Smooth muscle cell (in vitro differentiated cells): Measurements from ENCODE around the gene ANKRD44. TPM values are rescaled to one million over a fixed set of nuclear protein-coding genes. Genes with fewer than 3 reads are reported as not detected.

Experiments used
- DNase-seq: peaks from one replicate; lab custom pipeline; 2025; ENCODE audit not compliant: unreplicated experiment; lab: John Stamatoyannopoulos, UW
- H2AFZ ChIP-seq: fragments of 200-600 bp; sonication (generic); 2 replicates; pipeline ENCODE4 v1.6.0; 2016; ENCODE audit warnings: antibody characterized with exemption, low read depth, mild to moderate bottlenecking
- H3F3A ChIP-seq: fragments of 200-600 bp; sonication (generic); 2 replicates; pipeline ENCODE4 v1.6.0; 2017; ENCODE audit warnings: antibody characterized with exemption, low read depth
- H3K27ac ChIP-seq: fragments of 200-600 bp; sonication (generic); 2 replicates; pipeline ENCODE4 v1.5.1; 2016; ENCODE audit warnings: low read depth, mild to moderate bottlenecking
- H3K27me3 ChIP-seq: fragments of 200-600 bp; sonication (generic); 2 replicates; pipeline ENCODE4 v1.6.1; 2016; ENCODE audit warnings: low read depth, mild to moderate bottlenecking
- H3K36me3 ChIP-seq: fragments of 200-600 bp; sonication (generic); 2 replicates; pipeline ENCODE4 v1.5.1; 2016; ENCODE audit warnings: low read depth
- H3K4me1 ChIP-seq: fragments of 200-600 bp; sonication (generic); 2 replicates; pipeline ENCODE4 v1.5.1; 2016; ENCODE audit warnings: low read depth
- H3K4me2 ChIP-seq: fragments of 200-600 bp; sonication (generic); 2 replicates; pipeline ENCODE4 v1.6.0; 2016; ENCODE audit warnings: mild to moderate bottlenecking
- H3K4me3 ChIP-seq: fragments of 200-600 bp; sonication (generic); 2 replicates; pipeline ENCODE4 v1.5.1; 2016; ENCODE audit warnings: mild to moderate bottlenecking
- H3K79me2 ChIP-seq: fragments of 200-600 bp; sonication (generic); 2 replicates; pipeline ENCODE4 v1.6.0; 2016; ENCODE audit warnings: low read depth, mild to moderate bottlenecking
- H3K9ac ChIP-seq: fragments of 200-600 bp; sonication (generic); 2 replicates; pipeline ENCODE4 v1.6.0; 2016; ENCODE audit warnings: low read depth
- H3K9me3 ChIP-seq: fragments of 200-600 bp; sonication (generic); replicated peaks from 2 replicates; pipeline ENCODE4 v1.5.1; 2016; ENCODE audit warnings: low read depth
- H4K20me1 ChIP-seq: fragments of 200-600 bp; sonication (generic); 2 replicates; pipeline ENCODE4 v1.6.0; 2016; ENCODE audit warnings: low read depth
- WGBS: methylation state at CpG from one replicate; pipeline ENCODE4 v1.1.7; 2016; ENCODE audit warnings: low lambda C conversion rate; 5-methylcytosine and 5-hydroxymethylcytosine counted together
- polyA plus RNA-seq: library from polyadenylated mRNA; unstranded; fragments of >200 nt; fragmentation: Nextera tagmentation; extraction: Ambion mirVana; gene quantifications from 2 replicates; pipeline ENCODE4 v1.2.1, GENCODE V29; 2016
- total RNA-seq: library from RNA; depleted of rRNA; stranded (reverse); fragments of >200 nt; gene quantifications from 2 replicates; pipeline ENCODE4 v1.2.3, GENCODE V29; 2014
- TF ChIP-seq, protein P1 (sequence below): fragments of 200-600 bp; sonication (generic); IDR thresholded peaks from 2 replicates; pipeline ENCODE4 v1.5.1; 2017; ENCODE audit warnings: borderline replicate concordance, mild to moderate bottlenecking, antibody characterized with exemption; ENCODE audit not compliant: insufficient read depth, poor library complexity, severe bottlenecking

Gene ANKRD44
- total and polyA plus RNA-seq, 2 experiments from 2014 or later: 3.6 to 5.5 TPM

DNA sequence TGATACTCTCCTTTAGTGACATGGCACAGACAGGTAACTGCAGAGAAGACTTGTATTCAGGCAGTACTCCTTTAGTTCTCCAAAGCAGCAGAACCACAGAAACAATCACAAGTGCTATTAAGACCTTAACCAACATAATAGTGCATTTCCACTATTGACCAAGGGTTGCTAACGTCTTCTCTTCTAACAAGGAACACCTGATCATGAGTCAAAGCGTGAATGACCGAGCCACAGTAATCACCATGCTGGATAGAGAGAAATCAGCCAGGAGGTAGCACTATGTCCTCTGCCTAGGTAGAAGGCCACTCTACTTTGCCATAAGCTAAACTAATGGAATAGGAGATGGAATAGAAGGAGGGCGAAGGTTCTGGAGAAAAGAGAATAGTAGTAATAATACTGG lies 161.0 kb downstream of the ANKRD44 start:
- TF ChIP-seq, protein P1, sequence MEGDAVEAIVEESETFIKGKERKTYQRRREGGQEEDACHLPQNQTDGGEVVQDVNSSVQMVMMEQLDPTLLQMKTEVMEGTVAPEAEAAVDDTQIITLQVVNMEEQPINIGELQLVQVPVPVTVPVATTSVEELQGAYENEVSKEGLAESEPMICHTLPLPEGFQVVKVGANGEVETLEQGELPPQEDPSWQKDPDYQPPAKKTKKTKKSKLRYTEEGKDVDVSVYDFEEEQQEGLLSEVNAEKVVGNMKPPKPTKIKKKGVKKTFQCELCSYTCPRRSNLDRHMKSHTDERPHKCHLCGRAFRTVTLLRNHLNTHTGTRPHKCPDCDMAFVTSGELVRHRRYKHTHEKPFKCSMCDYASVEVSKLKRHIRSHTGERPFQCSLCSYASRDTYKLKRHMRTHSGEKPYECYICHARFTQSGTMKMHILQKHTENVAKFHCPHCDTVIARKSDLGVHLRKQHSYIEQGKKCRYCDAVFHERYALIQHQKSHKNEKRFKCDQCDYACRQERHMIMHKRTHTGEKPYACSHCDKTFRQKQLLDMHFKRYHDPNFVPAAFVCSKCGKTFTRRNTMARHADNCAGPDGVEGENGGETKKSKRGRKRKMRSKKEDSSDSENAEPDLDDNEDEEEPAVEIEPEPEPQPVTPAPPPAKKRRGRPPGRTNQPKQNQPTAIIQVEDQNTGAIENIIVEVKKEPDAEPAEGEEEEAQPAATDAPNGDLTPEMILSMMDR: no peak
- no peak overlapping the region for H2AFZ ChIP-seq
- WGBS: 93% methylated on average over 4 of the region's 4 CpGs
- H4K20me1 ChIP-seq: no peaks in the 10 kb centered on the region
- no peak overlapping the region for H3K9ac ChIP-seq
- no peaks in the 10 kb centered on the region for H3K36me3 ChIP-seq
- no peak for DNase-seq
- no peaks in the 10 kb centered on the region for H3K79me2 ChIP-seq
- H3K27ac ChIP-seq: no peak overlapping the region
- peaks cover 11% of the 10 kb centered on the region for H3K4me1 ChIP-seq
- H3K9me3 ChIP-seq: no peaks in the 10 kb centered on the region
- no peaks in the 10 kb centered on the region for H3K27me3 ChIP-seq
- H3F3A ChIP-seq: no peaks in the 10 kb centered on the region
- no peak overlapping the region for H3K4me2 ChIP-seq
- no peak overlapping the region for H3K4me3 ChIP-seq

DNA sequence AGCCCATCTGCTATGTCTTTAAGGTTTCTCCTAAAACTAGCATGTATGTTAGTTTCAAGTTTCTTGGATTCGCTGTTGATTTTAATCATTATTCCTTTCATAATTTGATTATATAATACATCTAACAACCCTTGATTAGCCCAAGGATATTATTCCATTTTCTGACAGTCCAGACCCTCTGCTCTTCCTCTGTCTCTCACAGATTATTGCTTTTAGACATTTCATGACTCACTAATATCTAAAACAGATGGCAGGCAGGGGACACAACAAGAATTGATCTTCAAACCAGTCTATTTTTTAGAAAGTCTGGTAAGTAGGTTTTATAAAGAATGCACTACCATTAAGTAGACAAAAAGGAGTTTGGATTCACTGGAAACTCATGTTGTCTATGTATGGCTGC lies 162.2 kb downstream of the ANKRD44 start:
- TF ChIP-seq, protein P1: no peak

DNA sequence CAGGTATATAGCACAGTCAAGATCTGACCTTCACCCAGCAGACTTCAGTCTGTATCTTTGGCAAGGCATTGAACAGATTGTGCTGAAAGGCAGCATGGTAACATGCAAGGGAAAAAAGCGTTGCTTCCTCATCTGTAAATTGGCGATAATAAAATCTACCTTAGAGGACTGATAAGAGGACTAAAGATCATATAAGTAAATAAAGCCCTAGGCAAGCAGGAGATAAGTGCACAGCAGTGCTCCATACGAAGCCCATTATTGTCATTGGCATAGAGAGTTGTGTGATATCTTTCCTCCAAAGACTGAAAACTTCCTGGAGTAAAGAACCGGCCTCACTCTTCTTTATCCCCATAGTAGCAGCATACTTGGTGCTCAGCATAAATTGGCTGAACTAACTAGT lies 162.6 kb downstream of the ANKRD44 start:
- no peaks in the 10 kb centered on the region for H3F3A ChIP-seq
- 92% methylated on average over 4 of the region's 4 CpGs for WGBS
- no peaks in the 10 kb centered on the region for H3K9me3 ChIP-seq
- TF ChIP-seq, protein P1: no peak
- no peak overlapping the region for H3K4me2 ChIP-seq
- no peaks in the 10 kb centered on the region for H4K20me1 ChIP-seq
- H2AFZ ChIP-seq: no peak overlapping the region
- no peaks in the 10 kb centered on the region for H3K27me3 ChIP-seq
- H3K9ac ChIP-seq: no peak overlapping the region
- peaks cover 11% of the 10 kb centered on the region for H3K4me1 ChIP-seq
- H3K36me3 ChIP-seq: no peaks in the 10 kb centered on the region
- H3K27ac ChIP-seq: no peak overlapping the region
- no peak for DNase-seq
- no peak overlapping the region for H3K4me3 ChIP-seq
- no peaks in the 10 kb centered on the region for H3K79me2 ChIP-seq

More for the DNA sequence above, 162.2 kb downstream of the ANKRD44 start:
- Histone ChIP-seq H3K27ac (no peak overlapping the region), H3K4me3 (no peak overlapping the region), H3K79me2 (no peaks in the 10 kb centered on the region), H2AFZ (no peak overlapping the region), H3K27me3 (no peaks in the 10 kb centered on the region), H4K20me1 (no peaks in the 10 kb centered on the region), H3K4me2 (no peak overlapping the region), H3K4me1 (peaks cover 11% of the 10 kb centered on the region), H3K9ac (no peak overlapping the region), H3K36me3 (no peaks in the 10 kb centered on the region), H3F3A (no peaks in the 10 kb centered on the region), H3K9me3 (no peaks in the 10 kb centered on the region)
- WGBS: 96% methylated on average over 1 of the region's 1 CpG
- DNase-seq: no peak

DNA sequence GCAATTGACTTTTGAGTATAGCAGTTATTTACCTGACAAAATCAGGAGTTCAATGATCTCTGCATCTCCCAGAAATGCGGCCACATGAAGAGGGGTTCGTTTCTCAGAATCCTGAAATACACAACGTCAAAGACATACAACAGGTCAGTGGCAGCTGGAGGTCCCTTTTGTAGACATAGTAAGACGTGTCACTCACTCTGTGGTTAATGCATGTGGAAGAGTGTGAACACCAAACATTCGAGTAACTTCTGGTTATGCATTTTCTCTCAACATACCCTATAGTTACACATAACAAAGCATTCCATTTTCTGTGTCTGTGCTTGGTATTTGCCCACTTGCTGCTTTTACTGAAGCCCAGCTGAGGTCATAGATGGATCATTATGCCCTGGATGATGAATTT lies 163.6 kb downstream of the ANKRD44 start:
- no peak overlapping the region for H3K4me3 ChIP-seq

More for the DNA sequence above, 163.6 kb downstream of the ANKRD44 start:
- no peak overlapping the region for H3K9ac ChIP-seq
- H3K9me3 ChIP-seq: no peaks in the 10 kb centered on the region
- H3K79me2 ChIP-seq: no peaks in the 10 kb centered on the region
- no peak overlapping the region for H2AFZ ChIP-seq
- no peak overlapping the region for H3K4me2 ChIP-seq
- H3K36me3 ChIP-seq: no peaks in the 10 kb centered on the region
- no peaks in the 10 kb centered on the region for H3F3A ChIP-seq
- H4K20me1 ChIP-seq: no peaks in the 10 kb centered on the region
- H3K4me1 ChIP-seq: peaks cover 5% of the 10 kb centered on the region
- H3K27ac ChIP-seq: no peak overlapping the region
- 68% methylated on average over 5 of the region's 5 CpGs for WGBS
- TF ChIP-seq, protein P1: no peak
- no peak for DNase-seq
- no peaks in the 10 kb centered on the region for H3K27me3 ChIP-seq
